T-helper 9 cell (primary cell): ENCODE measurements around the gene COL5A1.

Source experiments
- DNase-seq: peaks from one replicate; pipeline ENCODE4 v3.0.0-alpha.2; 2020

COL5A1 gene

GRCh38 chr9:134775081-134775951, 133.7 kb downstream of the COL5A1 start:
- no peak for DNase-seq

- DNase-seq: no peak
Measured at GRCh38 chr9:134776080-134776796, 134.6 kb downstream of the COL5A1 start.

GRCh38 chr9:134777153-134777552, 135.6 kb downstream of the COL5A1 start:
- DNase-seq: no peak

GRCh38 chr9:134778156-134778555, 136.6 kb downstream of the COL5A1 start:
- no peak for DNase-seq

- DNase-seq: no peak
Measured at GRCh38 chr9:134778841-134779411, 137.3 kb downstream of the COL5A1 start.

GRCh38 chr9:134779640-134780039, 138.0 kb downstream of the COL5A1 start:
- no peak for DNase-seq

GRCh38 chr9:134781591-134782302, 140.1 kb downstream of the COL5A1 start:
- no peak for DNase-seq

GRCh38 chr9:134782921-134783698, 141.5 kb downstream of the COL5A1 start:
- DNase-seq: no peak

- no peak for DNase-seq
Measured at GRCh38 chr9:134783699-134784039, 142.1 kb downstream of the COL5A1 start.

GRCh38 chr9:134784577-134785305, 143.1 kb downstream of the COL5A1 start:
- DNase-seq: no peak

GRCh38 chr9:134785325-134786108, 143.9 kb downstream of the COL5A1 start:
- DNase-seq: no peak

GRCh38 chr9:134787601-134788531, 146.3 kb downstream of the COL5A1 start:
- no peak for DNase-seq

- no peak for DNase-seq
Measured at GRCh38 chr9:134789168-134789567, 147.6 kb downstream of the COL5A1 start.

GRCh38 chr9:134791009-134791408, 149.4 kb downstream of the COL5A1 start:
- DNase-seq: no peak

GRCh38 chr9:134792627-134793026, 151.0 kb downstream of the COL5A1 start:
- no peak for DNase-seq

- no peak for DNase-seq
Measured at GRCh38 chr9:134793288-134794188, 151.9 kb downstream of the COL5A1 start.

GRCh38 chr9:134794663-134795370, 153.2 kb downstream of the COL5A1 start:
- no peak for DNase-seq

GRCh38 chr9:134795446-134795845, 153.8 kb downstream of the COL5A1 start:
- DNase-seq: no peak
